ENCODE data around the gene HPCAL1.
A peak's percentile ranks its signal among the peaks of the same experiment; 100 is the strongest.
"Not testable (repeated sequence)": the region's sequence is repeated elsewhere in the genome, so short reads cannot be mapped to it uniquely, and the experiment has no call there.

Gene HPCAL1

GRCh38 chr2:10279946-10280463, 22.7 kb upstream of the HPCAL1 start:
- intact Hi-C loops (cut with DNase I) = loop anchor here (10.0 kb wide), 1 partner anchor 135 kb away; no protein-coding TSS in a partner anchor

DNA sequence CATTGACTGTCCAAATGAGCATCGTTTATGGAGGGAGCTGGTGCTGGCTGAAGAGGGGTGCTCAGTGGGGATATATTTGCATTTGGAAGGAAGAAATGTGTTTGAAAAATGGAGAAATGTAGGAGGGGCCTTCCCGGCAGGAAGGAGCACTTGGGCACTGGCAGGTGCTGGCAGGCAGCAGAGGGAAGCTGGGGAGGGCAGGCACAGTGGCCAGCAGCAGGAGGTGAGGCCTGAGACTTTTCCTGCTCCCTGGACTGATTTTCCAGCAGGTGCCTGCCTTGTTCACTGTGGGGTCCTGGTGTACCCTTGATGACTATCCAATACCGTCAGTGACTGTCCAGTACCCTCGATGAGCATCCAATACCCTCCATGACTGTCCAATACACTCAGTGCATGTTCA, 20.8 kb upstream of the HPCAL1 start:
- DNase-seq = no peak
- intact Hi-C loops (cut with DNase I) = no loop called here

More at GRCh38 chr2:10279946-10280463, 22.7 kb upstream of the HPCAL1 start:
- DNase-seq = no peak

DNA sequence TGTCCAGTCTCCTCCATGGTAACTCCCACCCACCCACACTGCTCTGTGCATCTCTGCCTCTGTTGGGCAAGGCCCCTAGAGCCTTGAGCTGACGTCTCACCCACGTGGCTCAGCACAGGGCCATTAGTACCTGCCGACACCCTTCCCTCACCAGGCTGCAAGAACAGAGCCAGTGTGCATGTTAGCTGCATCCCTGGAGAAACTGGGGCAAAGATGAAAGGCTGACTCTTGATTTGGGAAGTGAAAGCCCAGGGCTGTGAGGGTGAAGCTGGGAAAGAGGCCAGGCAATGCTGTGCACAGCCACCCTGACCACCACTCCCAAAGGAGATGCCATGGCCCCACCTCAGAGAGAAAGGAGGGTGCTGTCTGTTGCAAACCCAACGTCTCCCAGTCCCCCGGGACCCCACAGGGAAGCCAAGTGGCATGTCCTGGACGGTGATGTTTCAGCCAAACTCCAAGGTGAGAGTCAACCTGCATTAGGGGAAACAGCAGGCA, 20.0 kb upstream of the HPCAL1 start:
- intact Hi-C loops (cut with DNase I) = no loop called here
- DNase-seq = no peak

DNA sequence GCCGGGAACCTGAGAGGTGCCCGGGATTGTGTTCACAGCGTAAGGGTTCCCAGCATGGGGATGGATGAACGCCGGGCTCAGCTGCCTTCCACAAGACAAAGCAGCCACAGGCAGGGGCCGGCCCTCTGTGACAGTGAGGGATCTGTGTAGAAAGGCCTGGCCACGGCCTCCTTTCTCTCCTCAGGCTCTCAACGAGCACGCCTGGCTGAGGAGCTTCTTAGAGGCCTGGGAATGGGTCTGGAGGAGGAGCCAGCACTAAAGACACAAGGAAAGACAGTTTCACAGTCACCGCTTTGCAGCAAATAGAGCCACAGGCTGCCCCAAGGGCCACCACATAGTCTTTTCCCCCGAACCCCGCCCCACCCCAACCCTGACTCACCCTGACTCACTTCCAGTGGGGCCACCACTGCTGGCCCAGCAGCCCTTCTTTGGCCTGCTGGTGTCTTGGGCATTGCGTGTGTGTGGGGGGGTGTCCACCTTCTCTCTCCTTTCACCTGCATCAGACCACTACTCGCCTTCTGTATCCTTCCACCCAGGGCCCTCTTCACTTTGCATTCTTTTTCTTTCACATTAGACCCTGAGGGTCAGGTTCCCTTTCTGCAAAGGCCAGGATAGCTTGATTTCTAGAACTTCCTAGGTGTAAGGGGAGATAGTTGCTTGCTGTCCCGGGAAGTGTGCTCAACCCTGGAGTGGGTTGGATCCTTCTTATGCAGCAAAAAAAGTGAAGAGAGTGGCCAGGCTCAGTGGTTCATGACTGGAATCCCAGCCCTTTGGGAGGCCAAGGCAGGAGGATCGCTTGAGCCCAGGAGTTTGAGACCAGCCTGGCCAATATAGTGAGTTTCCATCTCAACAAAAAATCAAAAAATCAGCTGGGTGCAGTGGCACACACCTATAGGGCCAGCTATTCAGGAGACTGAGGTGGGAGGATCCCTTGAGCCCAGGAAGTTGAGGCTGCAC, 19.3 kb upstream of the HPCAL1 start:
- intact Hi-C loops (cut with DNase I) = no loop called here
- DNase-seq = peak in 23 of 42 donors; percentile 26 to 70 (median 55)

GRCh38 chr2:10284108-10284870, 18.4 kb upstream of the HPCAL1 start:
- peak in 41 of 42 donors; percentile 71 to 93 (median 84) for DNase-seq
- intact Hi-C loops (cut with DNase I) = no loop called here

- DNase-seq = no peak
- intact Hi-C loops (cut with DNase I) = no loop called here
Observed at GRCh38 chr2:10285191-10285555, 17.5 kb upstream of the HPCAL1 start.

GRCh38 chr2:10285556-10286198, 17.0 kb upstream of the HPCAL1 start:
- DNase-seq = peak; percentile 82 to 97 (median 91)
- intact Hi-C loops (cut with DNase I) = no loop called here

DNA sequence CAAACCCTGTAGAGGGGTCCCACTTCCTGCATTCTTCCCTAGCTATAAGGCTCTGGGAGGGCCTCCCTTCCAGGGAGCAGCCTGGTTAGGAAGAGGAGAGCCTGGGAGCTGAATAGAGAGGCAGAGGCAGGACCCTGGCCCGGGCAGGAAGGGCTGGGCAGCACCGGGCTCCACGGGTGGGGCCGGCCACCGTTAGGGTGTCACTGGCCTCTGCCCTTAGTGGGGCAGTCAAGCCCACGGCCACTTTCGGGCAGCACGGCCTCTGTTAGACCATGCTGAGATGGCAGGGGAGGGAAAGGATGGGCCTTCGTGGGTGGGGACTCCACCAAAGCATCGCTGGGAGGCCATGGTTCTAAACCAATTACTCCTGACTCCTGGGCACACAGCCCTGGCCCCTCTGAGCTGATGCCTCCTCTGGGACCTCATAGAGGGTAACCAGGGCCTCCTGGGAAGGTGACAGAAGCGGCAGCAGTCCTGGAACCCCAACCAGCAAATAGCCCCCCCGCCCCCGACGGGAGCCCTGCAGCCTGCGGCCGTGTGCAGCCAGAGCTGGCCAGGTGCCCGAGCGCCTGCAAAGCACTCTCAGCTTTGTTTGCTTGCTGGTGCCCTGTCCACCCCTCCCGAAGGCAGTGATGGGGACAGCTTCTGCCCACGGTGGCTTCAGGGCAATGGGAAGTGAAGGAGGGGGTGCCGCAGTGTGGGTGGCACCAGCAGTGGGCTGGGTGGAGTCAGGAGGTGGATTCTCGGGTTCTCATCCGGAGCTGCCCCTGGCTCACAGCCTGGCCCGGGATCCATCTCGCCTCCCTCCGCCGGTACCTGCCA, 16.3 kb upstream of the HPCAL1 start:
- peak in 29 of 42 donors; percentile 35 to 72 (median 53) for DNase-seq
- intact Hi-C loops (cut with DNase I) = no loop called here

DNA sequence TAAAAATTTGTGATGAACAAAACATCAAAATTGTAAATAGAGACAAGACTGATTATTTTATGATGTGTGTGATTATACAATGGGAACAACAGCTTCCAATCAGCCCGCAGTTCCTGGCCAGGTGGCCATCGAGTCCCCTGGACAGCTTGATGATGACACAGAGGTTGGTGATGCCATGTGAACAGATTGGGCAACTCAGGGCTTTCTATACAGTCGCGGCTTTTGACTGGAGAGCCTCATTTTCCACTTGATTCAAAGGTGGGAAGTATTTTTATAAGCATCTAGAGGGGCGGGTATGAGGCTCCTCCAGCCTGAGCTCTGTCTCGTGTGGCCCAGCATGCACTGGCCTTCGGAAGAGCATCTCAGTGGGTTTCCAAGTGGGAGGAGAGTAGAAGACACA, 14.9 kb upstream of the HPCAL1 start:
- DNase-seq = peak in 1 of 42 donors; percentile 25
- intact Hi-C loops (cut with DNase I) = no loop called here

DNA sequence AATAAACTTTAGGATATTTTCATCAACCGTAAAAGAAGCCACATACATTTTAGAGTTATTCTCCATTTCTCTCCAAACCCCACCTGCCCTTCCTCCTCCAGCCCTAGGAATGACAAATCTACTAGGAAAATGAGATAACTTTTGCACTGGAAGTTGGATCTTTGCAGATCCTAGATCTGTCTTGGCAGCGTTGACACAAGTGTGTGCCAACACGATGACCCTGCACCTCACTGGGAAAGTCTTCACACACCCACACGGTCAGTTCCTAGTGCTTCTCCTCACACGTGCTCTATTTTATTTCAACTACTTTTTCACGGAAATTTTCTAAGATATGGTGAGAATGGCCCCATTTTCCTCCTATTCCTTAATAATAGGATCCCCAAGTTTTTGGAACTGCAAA, 14.1 kb upstream of the HPCAL1 start:
- DNase-seq = peak in 1 of 42 donors; percentile 9
- intact Hi-C loops (cut with DNase I) = no loop called here

GRCh38 chr2:10289352-10289751, 13.4 kb upstream of the HPCAL1 start:
- no peak for DNase-seq
- intact Hi-C loops (cut with DNase I) = no loop called here

DNA sequence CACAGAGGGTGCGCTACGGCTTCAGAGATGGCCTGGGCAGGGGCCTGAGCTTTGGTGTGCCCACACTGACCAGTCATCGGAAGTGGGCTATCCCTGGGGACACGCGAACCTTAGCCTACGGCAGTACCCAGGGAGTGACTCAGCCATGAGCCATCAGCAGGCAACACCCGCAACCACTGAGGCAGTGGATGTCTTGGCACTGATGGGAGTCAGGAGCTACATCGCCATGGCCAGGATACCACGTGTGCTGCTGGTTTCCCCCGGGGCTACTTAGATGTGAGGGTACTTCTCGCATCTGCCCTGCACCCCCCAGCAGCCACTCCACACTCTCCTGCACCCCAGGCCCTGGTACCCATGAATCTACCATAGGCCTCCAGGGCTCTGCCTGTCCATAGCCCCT, 12.8 kb upstream of the HPCAL1 start:
- peak in 1 of 42 donors; percentile 25 for DNase-seq
- intact Hi-C loops (cut with DNase I) = no loop called here

GRCh38 chr2:10291376-10291775, 11.3 kb upstream of the HPCAL1 start:
- intact Hi-C loops (cut with DNase I); DNase-seq: not testable (repeated sequence)

DNA sequence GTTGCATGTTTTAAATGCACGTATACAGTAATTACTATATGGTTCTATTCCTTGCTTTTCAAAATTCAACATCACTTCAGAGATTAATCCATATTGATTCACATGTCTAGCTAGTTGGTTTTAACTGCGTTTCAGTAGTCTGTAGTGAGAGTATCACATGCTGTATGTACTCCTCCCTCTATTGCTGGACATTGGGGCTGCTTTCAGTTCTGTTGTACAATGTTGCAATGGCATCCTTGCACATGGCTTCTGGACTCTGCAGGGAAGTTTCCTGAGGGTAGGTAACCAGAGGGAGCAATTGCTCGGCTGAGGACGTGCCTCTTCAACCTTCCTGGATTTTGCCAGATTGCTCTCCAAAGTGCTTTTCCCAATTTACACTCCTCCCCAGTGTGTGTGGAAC, 10.7 kb upstream of the HPCAL1 start:
- intact Hi-C loops (cut with DNase I) = no loop called here
- DNase-seq = no peak

DNA sequence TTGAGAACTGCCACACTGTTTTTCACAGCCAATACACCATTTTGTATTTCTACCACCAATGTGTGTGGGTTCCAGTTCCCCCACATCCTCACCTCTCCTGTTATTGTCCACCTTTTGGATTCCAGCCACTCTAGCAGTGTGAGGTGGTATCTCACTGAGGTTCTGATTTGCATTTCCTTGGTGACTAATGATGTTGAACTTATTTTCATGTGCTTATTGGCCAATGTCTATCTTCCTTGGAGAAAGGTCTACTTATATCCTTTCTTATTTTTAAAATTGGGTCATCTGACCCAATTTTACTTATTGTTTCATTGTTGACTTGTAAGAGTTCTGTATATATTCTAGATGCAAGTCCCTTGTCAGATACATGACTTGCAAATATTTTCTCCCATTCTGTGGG, 9.1 kb upstream of the HPCAL1 start:
- intact Hi-C loops (cut with DNase I) = no loop called here
- no peak for DNase-seq

- DNase-seq = no peak
- intact Hi-C loops (cut with DNase I) = no loop called here
Observed at GRCh38 chr2:10294077-10294476, 8.6 kb upstream of the HPCAL1 start.

- intact Hi-C loops (cut with DNase I) = not testable (repeated sequence)
Observed at GRCh38 chr2:10295649-10296048, 7.1 kb upstream of the HPCAL1 start.

DNA sequence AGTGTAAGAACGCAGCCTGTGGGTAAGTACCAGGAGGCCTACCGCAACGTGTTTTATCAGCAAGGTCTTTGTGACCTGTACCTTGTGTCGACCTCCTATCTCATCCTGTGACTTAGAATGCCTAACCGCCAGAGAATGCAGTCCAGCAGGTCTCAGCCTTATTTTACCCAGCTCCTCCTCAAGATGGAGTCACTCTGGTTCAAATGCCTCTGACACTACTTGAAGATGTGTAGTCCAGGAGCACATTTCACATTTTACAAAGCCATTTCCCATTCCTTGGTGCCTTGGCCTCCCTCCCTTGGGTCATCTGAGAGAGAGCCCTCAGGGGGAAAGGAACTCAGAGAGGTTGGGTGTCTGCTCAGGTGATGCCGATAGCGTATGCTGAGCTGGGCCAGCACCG, 6.6 kb upstream of the HPCAL1 start:
- intact Hi-C loops (cut with DNase I) = no loop called here

More at GRCh38 chr2:10295649-10296048, 7.1 kb upstream of the HPCAL1 start:
- not testable (repeated sequence) for DNase-seq

More for the DNA sequence above, 6.6 kb upstream of the HPCAL1 start:
- peak in 1 of 42 donors; percentile 5 for DNase-seq

Data from head of caudate nucleus (tissue), 42 donors.